Measurements from ENCODE around the gene TNFRSF18. TPM values are rescaled to one million over a fixed set of nuclear protein-coding genes. Genes with fewer than 3 reads are reported as not detected.
A peak's percentile ranks its signal among the peaks of the same experiment; 100 is the strongest.

Gene TNFRSF18
- total RNA-seq, 1 donor from 2014 or later: not detected

GRCh38 chr1:1215080-1215676 lies 8.8 kb upstream of the TNFRSF18 start:
- DNase-seq (ENCODE audit: low spot score): no peak
- no peak for TF ChIP-seq CTCF (IDR thresholded peaks at IDR 0.05; ENCODE audit: unreplicated experiment)
- Mint-ChIP-seq H3K36me3 (ENCODE audit: low read depth, unreplicated experiment) (peaks cover 5% of the 10 kb centered on the region), H3K4me3 (ENCODE audit: unreplicated experiment) (no peak overlapping the region), H3K27ac (ENCODE audit: unreplicated experiment) (no peak overlapping the region), H3K9me3 (ENCODE audit: unreplicated experiment) (no peaks in the 10 kb centered on the region), H3K27me3 (ENCODE audit: unreplicated experiment) (peaks cover 8% of the 10 kb centered on the region), H3K4me1 (ENCODE audit: unreplicated experiment) (no peaks in the 10 kb centered on the region)

- Mint-ChIP-seq H3K4me3 (ENCODE audit: unreplicated experiment) (no peak within 1 kb of the TSS), H3K36me3 (ENCODE audit: low read depth, unreplicated experiment) (peaks cover 5% of the 10 kb centered on the region), H3K9me3 (ENCODE audit: unreplicated experiment) (no peaks in the 10 kb centered on the region), H3K4me1 (ENCODE audit: unreplicated experiment) (no peaks in the 10 kb centered on the region), H3K27ac (ENCODE audit: unreplicated experiment) (no peak within 1 kb of the TSS), H3K27me3 (ENCODE audit: unreplicated experiment) (peaks cover 9% of the 10 kb centered on the region)
- TF ChIP-seq CTCF (IDR thresholded peaks at IDR 0.05; ENCODE audit: unreplicated experiment): no peak
- no peak for DNase-seq (ENCODE audit: low spot score)
Measured at GRCh38 chr1:1213345-1214265, 7.2 kb upstream of the TNFRSF18 start, which contains the start of gene TNFRSF4. Gene TNFRSF4, minus strand, starts transcription at chr1:1214153. Its CDS starts 26 bp downstream, at chr1:1214127.

- H3K27me3 Mint-ChIP-seq (ENCODE audit: unreplicated experiment): peaks cover 9% of the 10 kb centered on the region
- H3K4me1 Mint-ChIP-seq (ENCODE audit: unreplicated experiment): no peaks in the 10 kb centered on the region
- H3K9me3 Mint-ChIP-seq (ENCODE audit: unreplicated experiment): no peaks in the 10 kb centered on the region
- H3K4me3 Mint-ChIP-seq (ENCODE audit: unreplicated experiment): no peak overlapping the region
- TF ChIP-seq CTCF (IDR thresholded peaks at IDR 0.05; ENCODE audit: unreplicated experiment): no peak
- H3K36me3 Mint-ChIP-seq (ENCODE audit: low read depth, unreplicated experiment): peaks cover 5% of the 10 kb centered on the region
- no peak for DNase-seq (ENCODE audit: low spot score)
- H3K27ac Mint-ChIP-seq (ENCODE audit: unreplicated experiment): no peak overlapping the region
Measured at GRCh38 chr1:1212780-1213344, 6.5 kb upstream of the TNFRSF18 start.

- Mint-ChIP-seq H3K36me3 (ENCODE audit: low read depth, unreplicated experiment) (peaks cover 4% of the 10 kb centered on the region), H3K9me3 (ENCODE audit: unreplicated experiment) (no peaks in the 10 kb centered on the region), H3K27ac (ENCODE audit: unreplicated experiment) (no peak overlapping the region), H3K4me1 (ENCODE audit: unreplicated experiment) (no peaks in the 10 kb centered on the region), H3K27me3 (ENCODE audit: unreplicated experiment) (peaks cover 8% of the 10 kb centered on the region), H3K4me3 (ENCODE audit: unreplicated experiment) (no peak overlapping the region)
- no peak for TF ChIP-seq CTCF (IDR thresholded peaks at IDR 0.05; ENCODE audit: unreplicated experiment)
- peak; percentile 3 for DNase-seq (ENCODE audit: low spot score)
Measured at GRCh38 chr1:1211541-1212441, 5.4 kb upstream of the TNFRSF18 start.

All from endothelial cell (in vitro differentiated cells).